GM12878 (cell line): ENCODE measurements around the gene GNAO1.

ENCODE experiments used
- EP300 ChIP-seq, 2 experiments: fragments of 150-350 bp in 1 of 2; IDR thresholded peaks; 2 replicates each; pipeline ENCODE4 v1.6.1; 2011 to 2012; ENCODE audit warnings: low read depth in 2 of 2, low read length in 2 of 2, borderline replicate concordance in 1 of 2, improper control_type of control experiment in 1 of 2, inconsistent platforms in 1 of 2; ENCODE audit not compliant: control insufficient read depth in 1 of 2
- FOS ChIP-seq: IDR thresholded peaks from 3 replicates; pipeline ENCODE4 v1.6.1; 2011; ENCODE audit warnings: borderline replicate concordance; ENCODE audit not compliant: insufficient read length; ENCODE audit errors: extremely low read depth
- HCFC1 ChIP-seq: fragments of 150-350 bp; IDR thresholded peaks from 2 replicates; pipeline ENCODE4 v1.6.1; 2014; ENCODE audit warnings: low read length
- NRF1 ChIP-seq: conservative IDR thresholded peaks from 2 replicates; pipeline ENCODE4 v1.6.1; 2011; ENCODE audit warnings: mild to moderate bottlenecking, low read depth, low read length, improper control_type of control experiment
- POLR2AphosphoS2 ChIP-seq: IDR thresholded peaks from 2 replicates; pipeline ENCODE4 v1.6.1; 2011; ENCODE audit warnings: low read depth, mild to moderate bottlenecking, low read length, improper control_type of control experiment, moderate library complexity
- RELA ChIP-seq: fragments of 450-650 bp; IDR thresholded peaks from 2 replicates; pipeline ENCODE4 v1.8.0; 2014; ENCODE audit warnings: borderline replicate concordance; ENCODE audit not compliant: partially characterized antibody
- SIN3A ChIP-seq: IDR thresholded peaks from 2 replicates; pipeline ENCODE4 v1.6.1; 2012; ENCODE audit warnings: low read depth, low read length, improper control_type of control experiment
- SMC3 ChIP-seq: IDR thresholded peaks from 2 replicates; pipeline ENCODE4 v1.6.1; 2011; ENCODE audit warnings: low read length, improper control_type of control experiment, borderline replicate concordance
- TAF1 ChIP-seq: IDR thresholded peaks from 2 replicates; pipeline ENCODE4 v1.6.1; 2011; ENCODE audit warnings: mild to moderate bottlenecking, low read depth, low read length, borderline replicate concordance
- TCF3 ChIP-seq: IDR thresholded peaks from 2 replicates; pipeline ENCODE4 v1.6.1; 2012; ENCODE audit warnings: low read depth, mild to moderate bottlenecking, low read length, borderline replicate concordance; ENCODE audit not compliant: insufficient read depth
- YY1 ChIP-seq: IDR thresholded peaks from 2 replicates; pipeline ENCODE4 v1.6.1; 2011; ENCODE audit warnings: low read depth, mild to moderate bottlenecking, low read length
- ZNF24 ChIP-seq: fragments of 450-650 bp; IDR thresholded peaks from 2 replicates; pipeline ENCODE4 v1.6.1; 2017; ENCODE audit warnings: antibody characterized with exemption, mild to moderate bottlenecking
- TF ChIP-seq, protein P1 (sequence below), 3 experiments: IDR thresholded peaks in 2 of 3; conservative IDR thresholded peaks in 1 of 3; 2 replicates each; pipeline ENCODE4 v1.5.1; 2011; ENCODE audit warnings: low read depth in 3 of 3, low read length in 3 of 3, mild to moderate bottlenecking in 3 of 3, control low read depth in 2 of 3, moderate library complexity in 2 of 3, inconsistent platforms in 1 of 3, mixed read lengths in 1 of 3; ENCODE audit not compliant: control insufficient read depth in 2 of 3, insufficient read depth in 1 of 3; ENCODE audit errors: extremely low read depth in 1 of 3
- TF ChIP-seq, protein P2 (sequence below): IDR thresholded peaks from 2 replicates; pipeline ENCODE4 v1.6.1; 2011; ENCODE audit warnings: borderline replicate concordance, low read depth, mild to moderate bottlenecking, moderate library complexity, mixed read lengths, low read length; ENCODE audit not compliant: insufficient read depth; ENCODE audit errors: extremely low read length

DNA sequence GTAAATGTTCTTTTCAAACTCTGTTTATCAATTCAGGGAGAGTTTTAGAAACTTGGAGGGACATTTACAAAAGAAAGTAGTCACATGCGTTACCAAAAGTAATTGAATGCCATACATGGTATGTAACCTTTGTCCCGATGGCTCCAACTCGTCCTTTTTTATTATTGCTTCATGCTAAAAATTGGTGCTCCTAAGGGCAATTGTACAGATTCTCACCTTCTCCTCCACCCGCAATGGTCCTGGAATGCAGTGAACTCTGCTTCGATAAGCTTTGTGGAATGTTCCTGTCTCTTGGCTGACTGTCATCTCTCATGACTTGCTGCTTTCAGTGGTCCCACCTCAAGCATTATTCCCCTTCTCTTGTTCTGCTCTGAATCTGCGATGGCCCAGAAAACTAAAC is 20.9 kb downstream of the GNAO1 start:
- no peak for TF ChIP-seq NRF1
- TF ChIP-seq FOS: no peak
- TF ChIP-seq, protein P1, sequence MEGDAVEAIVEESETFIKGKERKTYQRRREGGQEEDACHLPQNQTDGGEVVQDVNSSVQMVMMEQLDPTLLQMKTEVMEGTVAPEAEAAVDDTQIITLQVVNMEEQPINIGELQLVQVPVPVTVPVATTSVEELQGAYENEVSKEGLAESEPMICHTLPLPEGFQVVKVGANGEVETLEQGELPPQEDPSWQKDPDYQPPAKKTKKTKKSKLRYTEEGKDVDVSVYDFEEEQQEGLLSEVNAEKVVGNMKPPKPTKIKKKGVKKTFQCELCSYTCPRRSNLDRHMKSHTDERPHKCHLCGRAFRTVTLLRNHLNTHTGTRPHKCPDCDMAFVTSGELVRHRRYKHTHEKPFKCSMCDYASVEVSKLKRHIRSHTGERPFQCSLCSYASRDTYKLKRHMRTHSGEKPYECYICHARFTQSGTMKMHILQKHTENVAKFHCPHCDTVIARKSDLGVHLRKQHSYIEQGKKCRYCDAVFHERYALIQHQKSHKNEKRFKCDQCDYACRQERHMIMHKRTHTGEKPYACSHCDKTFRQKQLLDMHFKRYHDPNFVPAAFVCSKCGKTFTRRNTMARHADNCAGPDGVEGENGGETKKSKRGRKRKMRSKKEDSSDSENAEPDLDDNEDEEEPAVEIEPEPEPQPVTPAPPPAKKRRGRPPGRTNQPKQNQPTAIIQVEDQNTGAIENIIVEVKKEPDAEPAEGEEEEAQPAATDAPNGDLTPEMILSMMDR (IDR thresholded peaks at IDR 0.05 in 2 of 3, conservative IDR thresholded peaks at IDR 0.05 in 1 of 3; ENCODE audit: control insufficient read depth in 2 of 3, extremely low read depth in 1 of 3, insufficient read depth in 1 of 3, low read depth in 3 of 3, low read length in 3 of 3): no peak
- TF ChIP-seq POLR2AphosphoS2: no peak
- no peak for TF ChIP-seq TAF1
- TF ChIP-seq RELA: no peak
- TF ChIP-seq SMC3: no peak
- TF ChIP-seq YY1: no peak
- TF ChIP-seq, protein P2, sequence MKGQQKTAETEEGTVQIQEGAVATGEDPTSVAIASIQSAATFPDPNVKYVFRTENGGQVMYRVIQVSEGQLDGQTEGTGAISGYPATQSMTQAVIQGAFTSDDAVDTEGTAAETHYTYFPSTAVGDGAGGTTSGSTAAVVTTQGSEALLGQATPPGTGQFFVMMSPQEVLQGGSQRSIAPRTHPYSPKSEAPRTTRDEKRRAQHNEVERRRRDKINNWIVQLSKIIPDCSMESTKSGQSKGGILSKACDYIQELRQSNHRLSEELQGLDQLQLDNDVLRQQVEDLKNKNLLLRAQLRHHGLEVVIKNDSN: no peak
- TF ChIP-seq HCFC1: no peak
- no peak for TF ChIP-seq EP300 (IDR thresholded peaks at IDR 0.05; ENCODE audit: borderline replicate concordance in 1 of 2, control insufficient read depth in 1 of 2, low read depth in 2 of 2, low read length in 2 of 2)
- TF ChIP-seq SIN3A: no peak
- TF ChIP-seq TCF3: no peak
- no peak for TF ChIP-seq ZNF24
